Activated T-helper 17 cell treated with anti-CD3 and anti-CD28 coated beads, Interleukin-2, amount 50 U/mL, for 72 hours (primary cell): ENCODE results near the gene KCNIP3. TPM values are rescaled to one million over a fixed set of nuclear protein-coding genes. Genes with fewer than 3 reads are reported as not detected.

ENCODE experiments used
- ATAC-seq: fragments of 150-1000 bp; cut with Tn5 transposase; replicated peaks from 2 replicates; pipeline ENCODE4 v1.10.0; 2021; ENCODE audit warnings: mild to moderate bottlenecking, moderate library complexity
- H3K27ac Mint-ChIP-seq: one replicate; pipeline ENCODE4 v1.8.0; 2022; ENCODE audit warnings: mixed read lengths
- H3K27me3 Mint-ChIP-seq: one replicate; pipeline ENCODE4 v1.8.0; 2022; ENCODE audit warnings: mixed read lengths
- H3K36me3 Mint-ChIP-seq: one replicate; pipeline ENCODE4 v1.8.0; 2022; ENCODE audit warnings: low read depth, mild to moderate bottlenecking, mixed read lengths
- H3K4me1 Mint-ChIP-seq: one replicate; pipeline ENCODE4 v1.8.0; 2022; ENCODE audit warnings: mixed read lengths
- H3K4me3 Mint-ChIP-seq: one replicate; pipeline ENCODE4 v1.8.0; 2022; ENCODE audit warnings: mild to moderate bottlenecking, mixed read lengths
- H3K9me3 Mint-ChIP-seq: one replicate; pipeline ENCODE4 v1.8.0; 2022; ENCODE audit warnings: mixed read lengths
- total RNA-seq, 2 donors: library from RNA; stranded (reverse); gene quantifications; one replicate each; pipeline ENCODE4 v1.2.3, GENCODE V29; 2022

Gene KCNIP3
- total RNA-seq, 2 donors from 2014 or later: not detected

GRCh38 chr2:95270541-95271081, 26.5 kb upstream of the KCNIP3 start:
- Mint-ChIP-seq H3K27ac (no peak overlapping the region), H3K9me3 (no peaks in the 10 kb centered on the region), H3K4me3 (no peak overlapping the region), H3K4me1 (no peaks in the 10 kb centered on the region), H3K36me3 (no peaks in the 10 kb centered on the region), H3K27me3 (peaks cover 4% of the 10 kb centered on the region)
- ATAC-seq: no peak

- peaks cover 4% of the 10 kb centered on the region for H3K27me3 Mint-ChIP-seq
- no peaks in the 10 kb centered on the region for H3K9me3 Mint-ChIP-seq
- no peak for ATAC-seq
- no peak overlapping the region for H3K4me3 Mint-ChIP-seq
- no peaks in the 10 kb centered on the region for H3K36me3 Mint-ChIP-seq
- H3K27ac Mint-ChIP-seq: no peak overlapping the region
- no peaks in the 10 kb centered on the region for H3K4me1 Mint-ChIP-seq
These were observed 25.7 kb upstream of the KCNIP3 start for GRCh38 chr2:95271381-95271971.

- no peak overlapping the region for H3K4me3 Mint-ChIP-seq
- ATAC-seq: no peak
- no peaks in the 10 kb centered on the region for H3K36me3 Mint-ChIP-seq
- no peak overlapping the region for H3K27ac Mint-ChIP-seq
- no peaks in the 10 kb centered on the region for H3K9me3 Mint-ChIP-seq
- H3K4me1 Mint-ChIP-seq: no peaks in the 10 kb centered on the region
- peaks cover 4% of the 10 kb centered on the region for H3K27me3 Mint-ChIP-seq
These were observed 24.8 kb upstream of the KCNIP3 start for GRCh38 chr2:95272299-95272751.

- peaks cover 4% of the 10 kb centered on the region for H3K27me3 Mint-ChIP-seq
- no peaks in the 10 kb centered on the region for H3K36me3 Mint-ChIP-seq
- ATAC-seq: no peak
These were observed 24.4 kb upstream of the KCNIP3 start for GRCh38 chr2:95272781-95273180.

GRCh38 chr2:95273566-95274290, 23.4 kb upstream of the KCNIP3 start:
- no peaks in the 10 kb centered on the region for H3K36me3 Mint-ChIP-seq
- no peak for ATAC-seq
- no peak overlapping the region for H3K27ac Mint-ChIP-seq
- H3K27me3 Mint-ChIP-seq: peaks cover 4% of the 10 kb centered on the region
- no peaks in the 10 kb centered on the region for H3K4me1 Mint-ChIP-seq
- H3K9me3 Mint-ChIP-seq: no peaks in the 10 kb centered on the region
- H3K4me3 Mint-ChIP-seq: no peak overlapping the region

More at GRCh38 chr2:95272781-95273180, 24.4 kb upstream of the KCNIP3 start:
- Mint-ChIP-seq H3K4me1 (no peaks in the 10 kb centered on the region), H3K4me3 (no peak overlapping the region), H3K9me3 (no peaks in the 10 kb centered on the region), H3K27ac (no peak overlapping the region)

- H3K9me3 Mint-ChIP-seq: no peaks in the 10 kb centered on the region
- H3K27me3 Mint-ChIP-seq: peaks cover 4% of the 10 kb centered on the region
- no peaks in the 10 kb centered on the region for H3K36me3 Mint-ChIP-seq
- H3K4me3 Mint-ChIP-seq: no peak within 1 kb of the TSS
- H3K4me1 Mint-ChIP-seq: no peaks in the 10 kb centered on the region
- ATAC-seq: no peak
- H3K27ac Mint-ChIP-seq: no peak within 1 kb of the TSS
These were observed 22.6 kb upstream of the KCNIP3 start, which contains the start of gene PROM2 for GRCh38 chr2:95274291-95275150. Gene PROM2, plus strand, starts transcription at chr2:95274449. Its CDS starts 137 bp downstream, at chr2:95274586.

GRCh38 chr2:95275151-95275515, 22.0 kb upstream of the KCNIP3 start:
- no peak for ATAC-seq
- Mint-ChIP-seq H3K27ac (no peak overlapping the region), H3K36me3 (no peaks in the 10 kb centered on the region), H3K4me3 (no peak overlapping the region), H3K9me3 (no peaks in the 10 kb centered on the region), H3K27me3 (peaks cover 3% of the 10 kb centered on the region), H3K4me1 (no peaks in the 10 kb centered on the region)

- no peak for ATAC-seq
- H3K4me3 Mint-ChIP-seq: no peak overlapping the region
- H3K4me1 Mint-ChIP-seq: no peaks in the 10 kb centered on the region
- H3K36me3 Mint-ChIP-seq: no peaks in the 10 kb centered on the region
- no peak overlapping the region for H3K27ac Mint-ChIP-seq
- no peaks in the 10 kb centered on the region for H3K9me3 Mint-ChIP-seq
- H3K27me3 Mint-ChIP-seq: no peaks in the 10 kb centered on the region
These were observed 21.4 kb upstream of the KCNIP3 start for GRCh38 chr2:95275601-95276243.

- no peaks in the 10 kb centered on the region for H3K4me1 Mint-ChIP-seq
- no peak for ATAC-seq
- H3K27me3 Mint-ChIP-seq: no peaks in the 10 kb centered on the region
- no peak overlapping the region for H3K27ac Mint-ChIP-seq
- H3K4me3 Mint-ChIP-seq: no peak overlapping the region
- H3K9me3 Mint-ChIP-seq: no peaks in the 10 kb centered on the region
- no peaks in the 10 kb centered on the region for H3K36me3 Mint-ChIP-seq
These were observed 20.8 kb upstream of the KCNIP3 start for GRCh38 chr2:95276244-95276887.

- H3K9me3 Mint-ChIP-seq: no peaks in the 10 kb centered on the region
- H3K27ac Mint-ChIP-seq: no peak overlapping the region
- no peaks in the 10 kb centered on the region for H3K4me1 Mint-ChIP-seq
- H3K4me3 Mint-ChIP-seq: no peak overlapping the region
- no peak for ATAC-seq
- H3K36me3 Mint-ChIP-seq: no peaks in the 10 kb centered on the region
- H3K27me3 Mint-ChIP-seq: no peaks in the 10 kb centered on the region
These were observed 20.3 kb upstream of the KCNIP3 start for GRCh38 chr2:95276888-95277245.

GRCh38 chr2:95277246-95277906, 19.8 kb upstream of the KCNIP3 start:
- no peaks in the 10 kb centered on the region for H3K27me3 Mint-ChIP-seq
- H3K9me3 Mint-ChIP-seq: no peaks in the 10 kb centered on the region
- H3K4me3 Mint-ChIP-seq: no peak overlapping the region
- H3K36me3 Mint-ChIP-seq: no peaks in the 10 kb centered on the region
- no peak for ATAC-seq
- H3K27ac Mint-ChIP-seq: no peak overlapping the region
- no peaks in the 10 kb centered on the region for H3K4me1 Mint-ChIP-seq

GRCh38 chr2:95278051-95278471, 19.1 kb upstream of the KCNIP3 start:
- ATAC-seq: no peak
- Mint-ChIP-seq H3K27ac (no peak overlapping the region), H3K4me3 (no peak overlapping the region), H3K27me3 (no peaks in the 10 kb centered on the region), H3K4me1 (no peaks in the 10 kb centered on the region), H3K36me3 (no peaks in the 10 kb centered on the region), H3K9me3 (no peaks in the 10 kb centered on the region)

- no peak for ATAC-seq
- H3K4me1 Mint-ChIP-seq: no peaks in the 10 kb centered on the region
- no peak overlapping the region for H3K27ac Mint-ChIP-seq
- no peak overlapping the region for H3K4me3 Mint-ChIP-seq
- no peaks in the 10 kb centered on the region for H3K9me3 Mint-ChIP-seq
- H3K36me3 Mint-ChIP-seq: no peaks in the 10 kb centered on the region
- H3K27me3 Mint-ChIP-seq: no peaks in the 10 kb centered on the region
These were observed 18.4 kb upstream of the KCNIP3 start for GRCh38 chr2:95278637-95279225.
